Panc1 (cell line): Measurements from ENCODE around the gene IQSEC2.

Source experiments
- POLR2AphosphoS5 ChIP-seq: IDR thresholded peaks from 2 replicates; pipeline ENCODE4 v1.6.1; 2012; ENCODE audit warnings: mild to moderate bottlenecking, low read depth, low read length, moderate library complexity
- REST ChIP-seq, 2 experiments: IDR thresholded peaks; 2 replicates each; pipeline ENCODE4 v1.6.1; 2011 to 2012; ENCODE audit warnings: low read depth in 2 of 2, control low read depth in 1 of 2, low read length in 1 of 2, mild to moderate bottlenecking in 1 of 2, moderate library complexity in 1 of 2; ENCODE audit not compliant: insufficient read depth in 1 of 2
- TF ChIP-seq, protein P1 (sequence below): fragments of 450-650 bp; IDR thresholded peaks from 2 replicates; pipeline ENCODE4 v1.5.1; 2017; ENCODE audit warnings: mild to moderate bottlenecking

GRCh38 chrX:53319614-53320542, 38.5 kb upstream of the IQSEC2 start:
- TF ChIP-seq, protein P1, sequence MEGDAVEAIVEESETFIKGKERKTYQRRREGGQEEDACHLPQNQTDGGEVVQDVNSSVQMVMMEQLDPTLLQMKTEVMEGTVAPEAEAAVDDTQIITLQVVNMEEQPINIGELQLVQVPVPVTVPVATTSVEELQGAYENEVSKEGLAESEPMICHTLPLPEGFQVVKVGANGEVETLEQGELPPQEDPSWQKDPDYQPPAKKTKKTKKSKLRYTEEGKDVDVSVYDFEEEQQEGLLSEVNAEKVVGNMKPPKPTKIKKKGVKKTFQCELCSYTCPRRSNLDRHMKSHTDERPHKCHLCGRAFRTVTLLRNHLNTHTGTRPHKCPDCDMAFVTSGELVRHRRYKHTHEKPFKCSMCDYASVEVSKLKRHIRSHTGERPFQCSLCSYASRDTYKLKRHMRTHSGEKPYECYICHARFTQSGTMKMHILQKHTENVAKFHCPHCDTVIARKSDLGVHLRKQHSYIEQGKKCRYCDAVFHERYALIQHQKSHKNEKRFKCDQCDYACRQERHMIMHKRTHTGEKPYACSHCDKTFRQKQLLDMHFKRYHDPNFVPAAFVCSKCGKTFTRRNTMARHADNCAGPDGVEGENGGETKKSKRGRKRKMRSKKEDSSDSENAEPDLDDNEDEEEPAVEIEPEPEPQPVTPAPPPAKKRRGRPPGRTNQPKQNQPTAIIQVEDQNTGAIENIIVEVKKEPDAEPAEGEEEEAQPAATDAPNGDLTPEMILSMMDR: no peak
- no peak for TF ChIP-seq REST (IDR thresholded peaks at IDR 0.05; ENCODE audit: insufficient read depth in 1 of 2, low read depth in 2 of 2, low read length in 1 of 2)
- TF ChIP-seq POLR2AphosphoS5: no peak
